Activated CD4-positive, alpha-beta T cell treated with anti-CD3 and anti-CD28 coated beads, Interleukin-2, amount 10 ng/mL, durations not matched to agents 7 days and 5 days (primary cell): ENCODE results near the gene PSORS1C2. TPM values are rescaled to one million over a fixed set of nuclear protein-coding genes. Genes with fewer than 3 reads are reported as not detected.

ENCODE experiments used
- CTCF ChIA-PET: fragments of 350-600 bp; sonication (Branson Sonifier 250); formaldehyde crosslinking; loops from one replicate; lab custom pipeline; 2021; ENCODE audit warnings: antibody characterized with exemption; lab: Charles Lee
- POLR2A ChIA-PET: fragments of 350-600 bp; sonication (Branson Sonifier 250); formaldehyde crosslinking; loops from one replicate; lab custom pipeline; 2021; ENCODE audit warnings: antibody characterized with exemption; lab: Charles Lee
- DNase-seq: peaks from one replicate; pipeline ENCODE4 v3.0.0-alpha.2; 2020
- H3K27ac Mint-ChIP-seq: one replicate; pipeline ENCODE4 v1.8.0; 2021; ENCODE audit warnings: mild to moderate bottlenecking, moderate library complexity, mixed read lengths
- H3K27me3 Mint-ChIP-seq: one replicate; pipeline ENCODE4 v1.8.0; 2021; ENCODE audit warnings: mixed read lengths
- H3K36me3 Mint-ChIP-seq: one replicate; pipeline ENCODE4 v1.8.0; 2021; ENCODE audit warnings: low read depth, mixed read lengths
- H3K4me1 Mint-ChIP-seq: one replicate; pipeline ENCODE4 v1.8.0; 2021; ENCODE audit warnings: mixed read lengths
- H3K4me3 Mint-ChIP-seq: one replicate; pipeline ENCODE4 v1.8.0; 2021; ENCODE audit warnings: mild to moderate bottlenecking, moderate library complexity, mixed read lengths
- H3K9me3 Mint-ChIP-seq: one replicate; pipeline ENCODE4 v1.8.0; 2021; ENCODE audit warnings: mixed read lengths
- total RNA-seq, 2 experiments: library from RNA; stranded (reverse); gene quantifications; one replicate each; pipeline ENCODE4 v1.2.3, GENCODE V29; 2021

The PSORS1C2 gene
- total RNA-seq, 2 experiments from 2014 or later = not detected

- Mint-ChIP-seq H3K4me3 (peak overlapping the region; percentile 13), H3K4me1 (peaks cover 31% of the 10 kb centered on the region), H3K9me3 (peaks cover 2% of the 10 kb centered on the region), H3K27me3 (peaks cover 1% of the 10 kb centered on the region), H3K27ac (peak overlapping the region; percentile 96), H3K36me3 (no peaks in the 10 kb centered on the region)
- CTCF ChIA-PET = interaction anchor here (1.0 to 3.0 kb wide), 4 partner anchors 8 to 373 kb away, joined by 3 to 7 read pairs (median 5); no protein-coding TSS in a partner anchor
- POLR2A ChIA-PET = interaction anchor here (0.5 kb wide), 1 partner anchor 229 kb away, joined by 6 read pairs; no protein-coding TSS in a partner anchor
- peak; percentile 58 for DNase-seq
Observed at GRCh38 chr6:31094389-31094881, 44.4 kb downstream of the PSORS1C2 start.

- Mint-ChIP-seq H3K4me3 (no peak overlapping the region), H3K36me3 (no peaks in the 10 kb centered on the region), H3K9me3 (peaks cover 2% of the 10 kb centered on the region), H3K27ac (no peak overlapping the region), H3K4me1 (peaks cover 31% of the 10 kb centered on the region), H3K27me3 (no peaks in the 10 kb centered on the region)
- CTCF ChIA-PET = interaction anchor here (1.5 to 3.0 kb wide), 2 partner anchors 13 to 177 kb away, joined by 7 read pairs; no protein-coding TSS in a partner anchor
- POLR2A ChIA-PET = no interaction called here
- DNase-seq = no peak
Observed at GRCh38 chr6:31092769-31093505, 45.9 kb downstream of the PSORS1C2 start.

GRCh38 chr6:31092238-31092637 is 46.6 kb downstream of the PSORS1C2 start:
- Mint-ChIP-seq H3K9me3 (peaks cover 2% of the 10 kb centered on the region), H3K4me3 (no peak overlapping the region), H3K36me3 (no peaks in the 10 kb centered on the region), H3K27me3 (no peaks in the 10 kb centered on the region), H3K27ac (no peak overlapping the region), H3K4me1 (peaks cover 32% of the 10 kb centered on the region)
- POLR2A ChIA-PET = no interaction called here
- DNase-seq = no peak
- CTCF ChIA-PET = interaction anchor here (3.0 kb wide), 1 partner anchor 12 kb away, joined by 7 read pairs; no protein-coding TSS in a partner anchor

- H3K4me1 Mint-ChIP-seq = peaks cover 33% of the 10 kb centered on the region
- POLR2A ChIA-PET = no interaction called here
- no peak overlapping the region for H3K27ac Mint-ChIP-seq
- H3K27me3 Mint-ChIP-seq = no peaks in the 10 kb centered on the region
- peaks cover 2% of the 10 kb centered on the region for H3K9me3 Mint-ChIP-seq
- no peaks in the 10 kb centered on the region for H3K36me3 Mint-ChIP-seq
- H3K4me3 Mint-ChIP-seq = no peak overlapping the region
- DNase-seq = no peak
- CTCF ChIA-PET = interaction anchor here (1.3 to 3.0 kb wide), 2 partner anchors 12 kb away, joined by 6 to 7 read pairs; no protein-coding TSS in a partner anchor
Observed at GRCh38 chr6:31091680-31092079, 47.2 kb downstream of the PSORS1C2 start.

DNA sequence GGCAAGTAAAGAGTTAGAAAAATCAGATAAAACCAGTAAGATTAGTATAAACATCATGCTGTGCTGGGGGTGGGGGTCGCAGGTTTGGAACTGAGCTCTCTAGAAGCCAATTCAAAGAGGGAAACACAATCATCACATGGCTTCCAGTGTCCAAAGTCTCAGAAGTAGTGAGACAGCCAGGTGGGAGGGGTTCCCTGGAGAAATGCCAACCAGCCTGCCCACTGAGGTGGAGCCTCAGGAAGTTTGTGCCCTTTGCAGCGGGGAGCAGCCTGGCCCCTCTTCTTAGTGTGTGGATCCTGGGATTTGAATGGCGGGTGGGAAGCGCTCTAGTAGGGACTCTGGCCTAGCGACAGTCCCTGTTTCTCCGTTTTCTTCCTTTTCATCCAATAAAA is 47.9 kb downstream of the PSORS1C2 start:
- H3K27me3 Mint-ChIP-seq = peaks cover under 1% of the 10 kb centered on the region
- H3K4me1 Mint-ChIP-seq = peaks cover 29% of the 10 kb centered on the region
- DNase-seq = no peak
- no peak overlapping the region for H3K4me3 Mint-ChIP-seq
- H3K27ac Mint-ChIP-seq = no peak overlapping the region
- peaks cover 2% of the 10 kb centered on the region for H3K9me3 Mint-ChIP-seq
- no peaks in the 10 kb centered on the region for H3K36me3 Mint-ChIP-seq
- ChIA-PET POLR2A (interaction anchor here (0.6 kb wide), 1 partner anchor 416 kb away, joined by 5 read pairs; no protein-coding TSS in a partner anchor), CTCF (interaction anchor here (1.3 kb wide), 1 partner anchor 11 kb away, joined by 6 read pairs; no protein-coding TSS in a partner anchor)

DNA sequence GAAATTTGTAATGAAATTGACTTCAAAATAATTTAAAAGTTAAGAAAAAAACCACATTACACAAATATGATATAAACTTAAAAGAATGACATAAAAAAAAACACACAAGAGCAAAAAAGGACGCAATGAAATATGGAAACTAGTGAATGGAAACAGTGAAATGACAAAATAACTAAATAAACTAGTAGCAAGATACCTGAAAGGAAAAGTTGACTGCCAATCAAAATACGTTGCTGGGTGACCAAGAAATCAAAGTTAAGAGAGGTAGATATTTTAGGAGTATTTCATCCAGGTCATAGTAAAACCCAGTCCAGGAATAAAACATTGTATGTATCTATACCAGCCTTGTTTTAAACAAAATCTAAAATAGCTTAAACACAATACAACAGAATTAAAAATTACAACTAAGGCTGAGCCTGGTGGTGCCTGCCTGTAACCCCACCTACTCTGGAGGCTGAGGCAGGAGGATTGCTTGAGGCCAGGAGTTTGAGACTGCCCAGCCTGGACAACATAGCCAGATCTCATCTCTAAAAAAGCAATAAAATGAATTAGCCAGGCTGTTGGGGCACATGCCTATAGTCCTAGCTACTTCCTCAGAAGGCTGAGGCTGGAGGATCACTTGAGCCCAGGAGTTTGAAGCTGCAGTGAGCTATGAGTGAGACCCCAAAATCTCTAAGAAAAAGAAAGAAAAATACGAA is 48.4 kb downstream of the PSORS1C2 start:
- H3K36me3 Mint-ChIP-seq = no peaks in the 10 kb centered on the region
- no peak for DNase-seq
- H3K27me3 Mint-ChIP-seq = peaks cover 6% of the 10 kb centered on the region
- H3K9me3 Mint-ChIP-seq = peaks cover 2% of the 10 kb centered on the region
- H3K4me3 Mint-ChIP-seq = no peak overlapping the region
- no peak overlapping the region for H3K27ac Mint-ChIP-seq
- H3K4me1 Mint-ChIP-seq = peaks cover 29% of the 10 kb centered on the region
- CTCF ChIA-PET = interaction anchor here (1.3 kb wide), 1 partner anchor 10 kb away, joined by 6 read pairs; no protein-coding TSS in a partner anchor
- POLR2A ChIA-PET = no interaction called here

Other genes starting within 250 kb of the PSORS1C2 start
- gene GTF2H4, start 230.9 kb downstream of the PSORS1C2 start, total RNA-seq = 10 to 100 TPM; 28.5 to 34.1 TPM
- gene VARS2, start 224.8 kb downstream of the PSORS1C2 start, total RNA-seq = 10 to 100 TPM; 34.3 to 40.2 TPM
- not detected for gene SFTA2, start 206.9 kb downstream of the PSORS1C2 start, total RNA-seq
- not detected for gene MUCL3, start 198.1 kb downstream of the PSORS1C2 start, total RNA-seq
- gene MUC21, start 155.3 kb downstream of the PSORS1C2 start, total RNA-seq = not detected
- not detected for gene MUC22, start 128.6 kb downstream of the PSORS1C2 start, total RNA-seq
- gene C6orf15, start 26.5 kb downstream of the PSORS1C2 start, total RNA-seq = not detected
- under 1 TPM in 1 of 2 experiments, not detected in 1; 0.57 TPM for gene PSORS1C1, start 24.3 kb downstream of the PSORS1C2 start, total RNA-seq
- gene CDSN, start 18.6 kb downstream of the PSORS1C2 start, total RNA-seq = not detected
- gene CCHCR1, start 18.7 kb upstream of the PSORS1C2 start, total RNA-seq = 10 to 100 TPM; 43.4 to 44.7 TPM
- 10 to 100 TPM; 86.3 to 86.7 TPM for gene TCF19, start 19.5 kb upstream of the PSORS1C2 start, total RNA-seq
- gene POU5F1, start 31.6 kb upstream of the PSORS1C2 start, total RNA-seq = under 1 TPM in 1 of 2 experiments, not detected in 1; 0.20 TPM
- 1,000 to 10,000 TPM; 1,296 to 1,446 TPM for gene HLA-C, start 133.0 kb upstream of the PSORS1C2 start, total RNA-seq
- 1,000 to 10,000 TPM; 4,654 to 4,702 TPM for gene HLA-B, start 218.1 kb upstream of the PSORS1C2 start, total RNA-seq